ENCODE data around the gene PATJ.

The PATJ gene

GRCh38 chr1:62050165-62050564 is 307.9 kb downstream of the PATJ start:
- no peak for DNase-seq

GRCh38 chr1:62052946-62053345 is 310.7 kb downstream of the PATJ start:
- no peak for DNase-seq

DNA sequence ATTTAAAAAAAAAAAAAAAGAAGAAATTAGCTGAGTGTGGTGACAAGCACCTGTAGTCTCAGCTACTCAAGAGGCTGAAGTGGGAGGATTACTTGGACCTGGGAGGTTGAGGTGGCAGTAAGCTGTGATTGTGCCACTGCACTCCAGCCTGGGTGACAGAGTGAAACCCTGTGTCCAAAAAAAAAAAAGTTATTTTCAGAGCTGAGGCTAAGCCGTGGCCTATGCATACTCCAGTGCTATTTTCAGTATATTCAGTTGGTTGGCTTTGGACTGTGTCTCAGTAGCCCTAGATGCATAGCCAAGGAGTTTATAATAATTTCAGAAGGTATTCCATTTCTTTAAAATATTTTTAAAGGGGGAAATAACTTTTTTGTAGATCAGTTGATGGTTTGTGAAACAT is 311.9 kb downstream of the PATJ start:
- DNase-seq = no peak

DNA sequence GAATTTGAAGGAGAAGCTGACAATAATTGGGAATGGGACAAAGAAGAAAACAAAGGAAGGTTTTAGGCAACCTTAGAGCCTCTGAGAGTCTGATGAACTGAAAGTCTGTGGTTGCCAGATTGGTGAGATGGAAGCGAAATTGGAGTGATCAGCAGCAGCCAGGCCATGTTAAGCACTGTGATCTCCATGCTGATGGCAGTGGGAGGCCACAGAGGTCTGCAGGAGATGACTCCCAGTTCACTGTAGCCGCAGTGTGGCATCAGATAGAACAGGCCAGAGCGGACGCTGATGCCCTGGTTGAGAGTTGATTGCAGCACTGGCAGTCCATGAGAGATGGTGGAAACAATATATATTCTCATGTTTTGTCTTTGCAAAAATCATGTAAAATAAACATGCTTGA is 314.9 kb downstream of the PATJ start:
- no peak for DNase-seq

GRCh38 chr1:62057641-62058290 is 315.5 kb downstream of the PATJ start:
- DNase-seq = no peak

- peak in 1 of 4 experiments; percentile 4 for DNase-seq
Measured at GRCh38 chr1:62058956-62059355, 316.7 kb downstream of the PATJ start.

DNA sequence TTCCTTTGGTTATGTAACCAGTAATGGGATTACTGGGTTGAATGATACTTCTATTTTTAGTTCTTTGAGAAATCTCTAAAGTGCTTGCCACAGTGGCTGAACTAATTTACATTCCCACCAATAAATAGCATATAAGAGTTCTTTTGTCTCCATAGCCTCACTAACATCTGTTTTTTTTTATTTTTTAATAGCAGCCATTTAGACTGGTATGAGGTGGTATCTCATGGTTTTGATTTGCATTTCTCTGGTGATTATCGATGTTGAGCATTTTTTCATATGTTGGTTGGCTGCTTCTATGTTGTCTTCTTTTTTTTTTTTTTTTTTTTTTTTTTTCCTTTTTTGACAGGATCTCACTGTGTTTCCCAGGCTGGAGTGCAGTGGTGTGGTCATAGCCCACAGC is 319.8 kb downstream of the PATJ start:
- no peak for DNase-seq

DNA sequence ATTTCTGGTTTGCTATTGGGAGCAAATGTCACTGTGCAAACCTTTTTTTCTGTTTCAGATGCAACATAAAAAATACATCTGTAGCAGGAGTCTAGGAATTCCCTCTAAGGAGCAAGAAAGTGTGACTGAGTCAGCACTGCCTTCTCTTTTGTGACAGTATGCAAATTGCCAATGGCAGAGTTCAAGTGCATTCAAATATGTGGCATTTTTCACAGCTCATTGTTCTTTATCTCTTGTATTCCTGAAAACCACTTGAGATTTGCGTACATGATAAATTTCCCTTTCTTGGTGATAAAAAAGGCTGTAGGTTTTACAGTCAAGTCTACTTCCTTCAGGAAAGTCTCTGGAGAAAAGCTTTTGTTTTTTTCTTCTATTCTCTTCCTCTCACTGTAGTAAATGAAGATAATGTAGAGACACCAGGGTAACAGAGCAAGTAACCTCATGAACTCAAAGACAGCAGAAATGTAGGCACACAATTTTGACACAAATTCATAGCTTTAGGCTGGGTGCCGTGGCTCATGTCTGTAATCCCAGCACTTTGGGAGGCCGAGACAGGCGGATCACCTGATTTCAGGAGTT is 322.6 kb downstream of the PATJ start:
- DNase-seq = no peak

- DNase-seq = no peak
Measured at GRCh38 chr1:62066713-62067112, 324.4 kb downstream of the PATJ start.

DNA sequence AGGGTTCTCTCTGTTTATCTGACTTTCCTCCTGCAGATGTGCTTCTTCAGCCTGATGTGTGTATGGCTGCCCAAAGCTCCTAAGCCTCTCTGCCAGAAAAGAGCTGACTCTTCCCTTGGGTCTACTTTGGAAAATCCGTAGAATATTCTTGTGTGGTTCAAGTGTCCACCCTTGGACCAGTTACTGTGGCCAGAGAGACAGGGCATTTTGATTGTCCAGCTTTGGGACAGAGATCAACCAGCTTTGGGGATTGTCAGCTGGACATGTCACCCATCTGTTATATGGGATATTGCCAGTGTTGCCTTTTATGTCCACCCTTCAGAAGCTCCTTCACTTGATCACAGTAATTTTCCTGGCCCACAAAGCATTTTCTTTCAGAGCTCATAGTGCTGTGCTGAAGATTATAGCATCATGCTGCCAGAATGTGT is 326.1 kb downstream of the PATJ start:
- DNase-seq = no peak

DNA sequence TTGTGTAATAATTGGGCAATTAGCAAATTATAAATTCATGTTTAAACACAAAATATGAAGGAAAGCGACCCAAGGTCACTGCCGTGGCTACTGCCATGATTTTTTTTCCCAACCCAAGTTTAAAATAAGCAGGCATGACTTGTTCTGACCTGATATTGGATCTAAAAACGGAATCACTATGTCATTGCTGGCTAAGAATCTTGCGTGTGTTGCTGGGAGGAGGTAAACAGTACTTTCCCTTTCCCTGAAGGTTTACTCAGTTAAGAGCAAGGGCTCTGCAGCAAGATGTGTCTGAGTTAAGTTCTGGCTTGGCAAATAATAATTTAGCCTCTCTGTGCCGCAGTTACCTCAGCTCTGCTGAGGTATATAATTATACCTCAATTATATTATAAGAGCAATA is 326.7 kb downstream of the PATJ start:
- DNase-seq = no peak

GRCh38 chr1:62070384-62071011 is 328.2 kb downstream of the PATJ start:
- peak; percentile 1 to 19 (median 10) for DNase-seq

GRCh38 chr1:62071695-62072094 is 329.4 kb downstream of the PATJ start:
- DNase-seq = no peak

- no peak for DNase-seq
Measured at GRCh38 chr1:62076286-62076685, 334.0 kb downstream of the PATJ start.

GRCh38 chr1:62077821-62078220 is 335.5 kb downstream of the PATJ start:
- DNase-seq = no peak

DNA sequence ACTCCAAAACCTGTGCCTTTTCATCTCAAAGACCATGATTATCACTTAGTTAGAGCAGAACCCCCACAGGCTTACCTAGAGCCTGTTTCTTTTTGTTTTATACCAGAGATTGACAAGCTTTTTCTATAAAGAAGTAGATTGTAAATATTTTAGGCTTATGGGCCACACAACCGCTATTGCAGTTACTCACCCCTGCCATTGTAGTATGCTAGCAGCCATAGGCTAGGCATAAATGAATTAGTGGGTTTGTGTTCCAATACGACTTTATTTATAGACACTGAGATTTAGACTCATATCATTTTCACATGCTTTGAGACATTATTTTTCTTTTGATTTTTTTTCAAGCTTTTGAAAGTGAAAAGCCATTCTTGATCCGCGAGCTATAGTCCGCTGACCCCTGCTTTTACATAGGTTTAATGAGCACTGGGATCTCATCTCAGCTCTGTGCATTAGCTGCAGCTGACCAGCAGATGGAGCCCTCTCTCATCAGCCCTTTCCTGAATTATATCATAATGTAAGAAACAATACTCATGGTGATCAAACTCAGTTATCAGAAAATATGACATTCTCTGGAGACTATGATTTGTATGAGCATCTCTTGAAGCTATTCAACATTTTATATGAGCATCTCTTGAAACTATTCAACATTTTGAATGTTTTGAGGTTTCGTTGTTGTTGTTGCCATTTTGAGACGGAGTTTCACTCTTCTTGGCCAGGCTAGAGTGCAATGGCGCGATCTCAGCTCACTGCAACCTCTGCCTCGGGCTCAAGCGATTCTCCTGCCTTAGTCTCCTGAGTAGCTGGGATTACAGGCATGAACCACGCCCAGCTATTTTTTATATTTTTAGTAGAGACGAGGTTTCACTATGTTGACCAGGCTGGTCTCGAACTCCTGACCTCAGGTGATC is 340.4 kb downstream of the PATJ start:
- peak; percentile 48 to 60 (median 54) for DNase-seq

GRCh38 chr1:62084310-62084890 is 342.1 kb downstream of the PATJ start:
- DNase-seq = no peak

- DNase-seq = no peak
Measured at GRCh38 chr1:62088439-62088838, 346.2 kb downstream of the PATJ start.

DNA sequence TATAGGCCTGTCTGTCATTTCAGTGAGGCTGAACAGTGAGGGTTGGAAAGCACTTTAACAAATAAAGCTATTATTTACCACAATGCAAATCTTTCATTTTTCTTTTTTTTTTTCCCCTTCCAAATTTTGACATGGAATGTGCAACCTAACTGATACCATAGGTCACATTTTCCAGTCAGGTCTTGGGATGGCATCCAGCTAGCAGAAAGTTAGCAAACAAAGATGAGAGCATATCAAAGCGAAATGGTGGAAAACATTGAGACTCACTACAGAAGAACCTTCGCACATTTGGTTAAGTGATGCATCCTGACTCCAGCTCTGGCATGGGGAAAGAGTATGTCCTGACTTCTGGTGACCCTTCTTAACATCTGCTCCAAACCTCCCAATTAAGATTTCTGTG is 347.3 kb downstream of the PATJ start:
- no peak for DNase-seq

DNA sequence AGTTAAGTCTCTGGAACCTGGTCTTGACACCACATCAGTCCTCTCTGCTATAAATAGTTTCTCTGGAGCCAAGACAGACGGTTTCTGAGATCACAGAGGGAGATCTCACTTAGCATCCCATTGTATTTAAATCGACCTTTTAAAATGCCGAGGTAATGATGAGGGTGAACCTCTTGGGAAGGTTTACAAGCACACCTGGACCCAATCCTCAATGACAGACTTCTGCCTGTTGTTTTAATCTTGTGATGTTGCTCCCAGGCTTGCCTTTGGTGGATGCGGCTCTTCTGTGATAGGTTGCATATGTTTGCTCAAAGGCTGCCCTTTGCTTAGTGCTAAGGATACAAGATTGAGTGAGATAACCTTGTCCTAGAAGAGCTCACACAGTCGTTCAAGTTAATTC is 347.7 kb downstream of the PATJ start:
- DNase-seq = no peak

- no peak for DNase-seq
Measured at GRCh38 chr1:62092110-62092509, 349.8 kb downstream of the PATJ start.

- no peak for DNase-seq
Measured at GRCh38 chr1:62093261-62093660, 351.0 kb downstream of the PATJ start.

GRCh38 chr1:62097464-62097863 is 355.2 kb downstream of the PATJ start:
- no peak for DNase-seq
